Suppressor macrophage treated with lipopolysaccharide for 1 hour (primary cell): ENCODE measurements around the gene SLC48A1.

Experiments
- DNase-seq, 3 donors: peaks; one replicate each; pipeline ENCODE4 v3.0.0-alpha.2; 2020 to 2022

SLC48A1 gene

GRCh38 chr12:47758834-47759690 is 14.0 kb upstream of the SLC48A1 start, which contains the start of gene RAPGEF3:
RAPGEF3 (minus strand) TSS chr12:47758880; CDS start chr12:47758556, 324 bp downstream.
- peak; percentile 93 to 96 (median 94) for DNase-seq

GRCh38 chr12:47762850-47763465 is 10.1 kb upstream of the SLC48A1 start:
- no peak for DNase-seq

- peak in 2 of 3 donors; percentile 44 to 52 for DNase-seq
These were observed 9.3 kb upstream of the SLC48A1 start for GRCh38 chr12:47763481-47764346.

- DNase-seq = no peak
These were observed 6.4 kb upstream of the SLC48A1 start for GRCh38 chr12:47766502-47767215.

- peak; percentile 62 to 71 (median 68) for DNase-seq
These were observed 5.8 kb upstream of the SLC48A1 start for GRCh38 chr12:47767216-47767724.

GRCh38 chr12:47768323-47768811 is 4.7 kb upstream of the SLC48A1 start:
- no peak for DNase-seq

GRCh38 chr12:47769234-47770085 is 3.6 kb upstream of the SLC48A1 start:
- DNase-seq = no peak

- DNase-seq = peak; percentile 54 to 85 (median 70)
These were observed 2.8 kb upstream of the SLC48A1 start for GRCh38 chr12:47770086-47770726.

- no peak for DNase-seq
These were observed 1.7 kb upstream of the SLC48A1 start for GRCh38 chr12:47771304-47771703.

- DNase-seq = no peak
These were observed 861 bp upstream of the SLC48A1 start for GRCh38 chr12:47772094-47772660.

- DNase-seq = no peak
These were observed 338 bp upstream of the SLC48A1 start for GRCh38 chr12:47772738-47773061.

- peak in 1 of 3 donors; percentile 29 for DNase-seq
These were observed 981 bp downstream of the SLC48A1 start for GRCh38 chr12:47773858-47774580.

GRCh38 chr12:47774663-47775062 is 1.6 kb downstream of the SLC48A1 start:
- DNase-seq = peak in 1 of 3 donors; percentile 34

- peak; percentile 84 to 88 (median 87) for DNase-seq
These were observed 2.3 kb downstream of the SLC48A1 start for GRCh38 chr12:47775100-47775911.

- DNase-seq = peak; percentile 66 to 70 (median 69)
These were observed 3.6 kb downstream of the SLC48A1 start for GRCh38 chr12:47776471-47777143.

- no peak for DNase-seq
These were observed 4.1 kb downstream of the SLC48A1 start for GRCh38 chr12:47777151-47777550.

GRCh38 chr12:47777741-47778558 is 4.9 kb downstream of the SLC48A1 start:
- peak; percentile 25 to 51 (median 45) for DNase-seq
